Esophagus squamous epithelium (tissue), 5 donors: ENCODE results near the gene GAGE12C. TPM values are rescaled to one million over a fixed set of nuclear protein-coding genes. Genes with fewer than 3 reads are reported as not detected.
"Not testable (repeated sequence)": the region's sequence is repeated elsewhere in the genome, so short reads cannot be mapped to it uniquely, and the experiment has no call there.

ENCODE experiments used
- DNase-seq: peaks from one replicate; lab custom pipeline; 2025; lab: John Stamatoyannopoulos, UW
- H3K27ac ChIP-seq, 4 donors: fragments of 200-600 bp; sonication (generic); one replicate each; pipeline ENCODE4 v1.5.1; 2016 to 2019; ENCODE audit warnings: mild to moderate bottlenecking in 1 of 4
- H3K27me3 ChIP-seq, 4 donors: fragments of 200-600 bp; sonication (generic); 1 replicate in 3 of 4; 2 replicates in 1 of 4; pipeline versions ENCODE4 v1.5.1 to v1.6.0; 2017 to 2021; ENCODE audit warnings: antibody characterized with exemption in 1 of 4
- H3K36me3 ChIP-seq, 3 donors: fragments of 200-600 bp; sonication (generic); one replicate each; pipeline ENCODE4 v1.5.1; 2016 to 2019
- H3K4me1 ChIP-seq, 3 donors: fragments of 200-600 bp; sonication (generic); one replicate each; pipeline ENCODE4 v1.5.1; 2017 to 2019
- H3K4me3 ChIP-seq, 4 donors: fragments of 200-600 bp; sonication (generic); 1 replicate in 3 of 4; 2 replicates in 1 of 4; pipeline ENCODE4 v1.5.1; 2016 to 2019; ENCODE audit warnings: mild to moderate bottlenecking in 2 of 4, moderate library complexity in 1 of 4
- H3K9me3 ChIP-seq, 3 donors: fragments of 200-600 bp; sonication (generic); one replicate each; pipeline ENCODE4 v1.5.1; 2016 to 2019
- WGBS, 2 donors: methylation state at CpG; one replicate each; pipeline ENCODE4 v1.1.5; 2018; 5-methylcytosine and 5-hydroxymethylcytosine counted together
- intact Hi-C: fragments of 100-400 bp; cut with DNase I; formaldehyde crosslinking; loops from one replicate; pipeline ENCODE4 v1.15.0; 2022
- small RNA-seq, 4 donors: library from RNA; depleted of rRNA; stranded (forward); fragments of <200 nt; gene quantifications; one replicate each; pipeline ENCODE3, GENCODE V24; 2016
- total RNA-seq, 4 donors: library from RNA; depleted of rRNA; stranded (reverse); fragments of >200 nt; gene quantifications; one replicate each; pipeline ENCODE4 v1.1.0, GENCODE V29; 2016
- donor health status: DM: yes; HTN: yes; CAD: no.

The GAGE12C gene, protein sequence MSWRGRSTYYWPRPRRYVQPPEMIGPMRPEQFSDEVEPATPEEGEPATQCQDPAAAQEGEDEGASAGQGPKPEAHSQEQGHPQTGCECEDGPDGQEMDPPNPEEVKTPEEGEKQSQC
- total RNA-seq = not detected

DNA sequence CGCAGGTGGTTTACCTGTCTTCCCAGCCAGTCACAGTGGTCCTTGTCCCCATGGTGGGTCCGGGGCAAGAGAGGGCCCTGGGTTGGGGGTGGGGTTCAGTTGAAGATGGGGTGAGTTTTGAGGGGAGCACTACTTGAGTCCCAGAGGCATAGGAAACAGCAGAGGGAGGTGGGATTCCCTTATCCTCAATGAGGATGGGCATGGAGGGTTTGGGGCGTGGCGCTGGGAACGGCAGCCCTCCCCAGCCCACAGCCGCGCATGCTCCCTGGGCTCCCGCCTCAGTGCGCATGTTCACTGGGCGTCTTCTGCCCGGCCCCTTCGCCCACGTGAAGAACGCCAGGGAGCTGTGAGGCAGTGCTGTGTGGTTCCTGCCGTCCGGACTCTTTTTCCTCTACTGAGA lies at the start of gene GAGE12C:
TSS of gene GAGE12C (plus strand) at position 301 of the 400 bp plus-strand sequence. CDS start 1,155 bp downstream, outside the sequence.
- WGBS, 2 donors = no CpG with 5 or more reads among the region's 16 CpGs

GRCh38 chrX:49541433-49541832 lies 9.5 kb downstream of the GAGE12C start, which contains the start of gene GAGE12D:
Gene GAGE12D (plus strand): TSS chrX:49541733. CDS start chrX:49542888, 1,155 bp downstream.
- H3K27ac ChIP-seq, intact Hi-C loops, H3K36me3 ChIP-seq, H3K9me3 ChIP-seq, H3K27me3 ChIP-seq, DNase-seq, H3K4me3 ChIP-seq, H3K4me1 ChIP-seq: not testable (repeated sequence)
- no CpG with 5 or more reads among the region's 16 CpGs for WGBS, 2 donors

More for the DNA sequence above, at the start of gene GAGE12C:
- DNase-seq, H3K4me3 ChIP-seq, H3K9me3 ChIP-seq, H3K27ac ChIP-seq, H3K27me3 ChIP-seq, H3K4me1 ChIP-seq, H3K36me3 ChIP-seq, intact Hi-C loops: not testable (repeated sequence)

GRCh38 chrX:49550989-49551388 lies 19.0 kb downstream of the GAGE12C start, which contains the start of gene GAGE12E:
Gene GAGE12E (plus strand): TSS chrX:49551289. CDS start chrX:49552444, 1,155 bp downstream.
- H3K9me3 ChIP-seq, H3K36me3 ChIP-seq, DNase-seq, intact Hi-C loops, H3K4me1 ChIP-seq, H3K27ac ChIP-seq, H3K27me3 ChIP-seq, H3K4me3 ChIP-seq: not testable (repeated sequence)
- no CpG with 5 or more reads among the region's 16 CpGs for WGBS, 2 donors

- intact Hi-C loops, H3K27me3 ChIP-seq, H3K4me3 ChIP-seq, H3K4me1 ChIP-seq, H3K9me3 ChIP-seq, H3K36me3 ChIP-seq, DNase-seq, H3K27ac ChIP-seq: not testable (repeated sequence)
- no CpG with 5 or more reads among the region's 16 CpGs for WGBS, 2 donors
Observed at GRCh38 chrX:49560542-49560941, 28.6 kb downstream of the GAGE12C start, which contains the start of gene GAGE12F. Gene GAGE12F (plus strand): TSS chrX:49560842. CDS start chrX:49561997, 1,155 bp downstream.

DNA sequence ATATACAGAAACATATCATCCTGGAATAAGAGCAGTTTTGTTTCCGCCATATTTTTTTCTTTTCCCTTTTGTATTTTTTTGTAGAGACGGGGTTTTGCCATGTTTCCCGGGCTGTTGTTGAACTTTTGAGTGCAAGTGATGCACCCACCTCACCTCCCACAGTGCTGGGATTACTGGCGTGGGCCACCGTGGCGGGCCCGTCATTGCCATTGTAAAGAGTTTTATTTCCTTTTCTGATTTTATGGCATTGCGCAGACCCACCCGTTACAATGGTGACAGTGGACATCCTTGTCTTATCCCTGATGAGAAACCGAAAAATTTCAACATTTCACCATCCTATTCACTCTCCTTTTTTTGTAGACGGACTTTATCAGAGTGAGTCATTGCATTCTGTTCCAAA lies 36.8 kb downstream of the GAGE12C start:
- intact Hi-C loops, H3K27me3 ChIP-seq, H3K36me3 ChIP-seq, H3K4me3 ChIP-seq, H3K27ac ChIP-seq, H3K9me3 ChIP-seq, H3K4me1 ChIP-seq, DNase-seq: not testable (repeated sequence)
- no CpG with 5 or more reads among the region's 11 CpGs for WGBS, 2 donors

DNA sequence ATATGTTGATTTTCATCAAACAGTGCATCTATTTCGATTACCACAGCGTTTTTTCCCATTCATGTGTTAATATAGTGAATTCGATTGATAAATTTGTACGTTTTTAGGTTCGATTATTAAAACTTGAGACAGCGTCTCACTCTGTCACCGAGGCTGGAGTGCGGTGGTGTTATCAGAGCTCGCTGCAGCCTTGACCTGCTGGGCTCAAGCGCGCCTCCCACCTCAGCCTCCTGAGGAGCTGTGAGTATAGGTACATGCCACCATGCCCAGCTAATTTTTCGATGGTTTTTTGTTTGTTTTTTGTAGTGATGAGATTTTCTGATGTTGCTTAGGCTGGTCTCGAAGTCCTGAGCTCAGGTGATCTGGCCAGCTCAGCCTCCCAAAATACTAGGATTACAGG lies 37.2 kb downstream of the GAGE12C start:
- H3K4me3 ChIP-seq, H3K9me3 ChIP-seq, H3K27me3 ChIP-seq, H3K4me1 ChIP-seq, H3K27ac ChIP-seq, intact Hi-C loops, DNase-seq, H3K36me3 ChIP-seq: not testable (repeated sequence)
- 91% methylated on average over 8 of the region's 13 CpGs; no CpG with 5 or more reads in 1 of the 2 donors for WGBS, 2 donors

GRCh38 chrX:49570100-49570499 lies 38.1 kb downstream of the GAGE12C start, which contains the start of gene GAGE12G:
Gene GAGE12G (plus strand): TSS chrX:49570400. CDS start chrX:49571555, 1,155 bp downstream.
- H3K4me1 ChIP-seq, H3K36me3 ChIP-seq, H3K27me3 ChIP-seq, H3K4me3 ChIP-seq, H3K27ac ChIP-seq, intact Hi-C loops, DNase-seq, H3K9me3 ChIP-seq: not testable (repeated sequence)
- WGBS, 2 donors = no CpG with 5 or more reads among the region's 16 CpGs

DNA sequence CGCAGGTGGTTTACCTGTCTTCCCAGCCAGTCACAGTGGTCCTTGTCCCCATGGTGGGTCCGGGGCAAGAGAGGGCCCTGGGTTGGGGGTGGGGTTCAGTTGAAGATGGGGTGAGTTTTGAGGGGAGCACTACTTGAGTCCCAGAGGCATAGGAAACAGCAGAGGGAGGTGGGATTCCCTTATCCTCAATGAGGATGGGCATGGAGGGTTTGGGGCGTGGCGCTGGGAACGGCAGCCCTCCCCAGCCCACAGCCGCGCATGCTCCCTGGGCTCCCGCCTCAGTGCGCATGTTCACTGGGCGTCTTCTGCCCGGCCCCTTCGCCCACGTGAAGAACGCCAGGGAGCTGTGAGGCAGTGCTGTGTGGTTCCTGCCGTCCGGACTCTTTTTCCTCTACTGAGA lies 47.7 kb downstream of the GAGE12C start, which contains the start of gene GAGE12H:
TSS of gene GAGE12H (plus strand) at position 301 of the 400 bp plus-strand sequence. CDS start 1,155 bp downstream, outside the sequence.
- H3K9me3 ChIP-seq, H3K36me3 ChIP-seq, DNase-seq, H3K4me1 ChIP-seq, H3K4me3 ChIP-seq, H3K27ac ChIP-seq, H3K27me3 ChIP-seq, intact Hi-C loops: not testable (repeated sequence)
- WGBS, 2 donors = no CpG with 5 or more reads among the region's 16 CpGs

Small RNA genes lying within 50 kb of the gene (small RNA-seq; reads per million reads assigned to genes)
- 0 reads per million in 4 donors for gene GAGE12B

Other genes with a start within 250 kb of the GAGE12C start
- gene GAGE10, start 228.5 kb upstream of the GAGE12C start, total RNA-seq = not detected
- gene GAGE12J, start 210.1 kb upstream of the GAGE12C start, total RNA-seq = not detected
- gene GAGE13, start 200.6 kb upstream of the GAGE12C start, total RNA-seq = not detected
- gene GAGE12D, start 9.6 kb downstream of the GAGE12C start, total RNA-seq = not detected
- gene GAGE12E, start 19.1 kb downstream of the GAGE12C start, total RNA-seq = not detected
- not detected for gene GAGE12F, start 28.7 kb downstream of the GAGE12C start, total RNA-seq
- gene GAGE12G, start 38.2 kb downstream of the GAGE12C start, total RNA-seq = not detected
- gene GAGE12H, start 47.8 kb downstream of the GAGE12C start, total RNA-seq = not detected
- not detected for gene GAGE2A, start 57.3 kb downstream of the GAGE12C start, total RNA-seq
- not detected for gene GAGE1, start 66.8 kb downstream of the GAGE12C start, total RNA-seq
- gene PAGE1, start 163.8 kb downstream of the GAGE12C start, total RNA-seq = not detected